Panc1 (cell line): ENCODE measurements around the gene JDP2. TPM values are rescaled to one million over a fixed set of nuclear protein-coding genes. Genes with fewer than 3 reads are reported as not detected.

Experiments
- ATAC-seq: fragments of 200-7000 bp; cut with Tn5 transposase; 2 replicates; pipeline ENCODE4 v1.9.1; 2020; ENCODE audit warnings: mild to moderate bottlenecking, moderate library complexity
- BruUV-seq: library from RNA; stranded (reverse); fragments of 400-500 nt; replicated peaks from 2 replicates; lab custom pipeline; 2021; lab: Mats Ljungman, UMichigan
- CTCF ChIA-PET: fragments of 300-600 bp; sonication (Branson Sonifier 250); formaldehyde crosslinking; loops from one replicate; lab custom pipeline; 2022; ENCODE audit warnings: antibody characterized with exemption; lab: Charles Lee
- POLR2A ChIA-PET: fragments of 300-600 bp; sonication (Branson Sonifier 250); formaldehyde crosslinking; loops from one replicate; lab custom pipeline; 2022; ENCODE audit warnings: antibody characterized with exemption; lab: Charles Lee
- DNase-seq: peaks from one replicate; pipeline ENCODE4 v3.0.0-alpha.2; 2010; ENCODE audit warnings: low read depth, low spot score
- H3K27ac ChIP-seq: 2 replicates; pipeline ENCODE4 v1.5.1; 2011; ENCODE audit warnings: mild to moderate bottlenecking, low read length, inconsistent platforms
- H3K27me3 ChIP-seq: fragments of 200-500 bp; sonication (Bioruptor generic); 2 replicates; pipeline ENCODE4 v1.6.0; 2014; ENCODE audit warnings: low read length, inconsistent platforms; ENCODE audit not compliant: control insufficient read depth, insufficient read depth
- H3K36me3 ChIP-seq: fragments of 200-500 bp; sonication (Bioruptor generic); 2 replicates; pipeline ENCODE4 v1.5.1; 2014; ENCODE audit warnings: inconsistent platforms, mild to moderate bottlenecking, low read length, moderate library complexity; ENCODE audit not compliant: control insufficient read depth, insufficient read depth
- H3K4me1 ChIP-seq: 2 replicates; pipeline ENCODE4 v1.5.1; 2011; ENCODE audit warnings: inconsistent platforms, mild to moderate bottlenecking, low read length, moderate library complexity; ENCODE audit not compliant: control insufficient read depth, insufficient read depth
- H3K4me3 ChIP-seq, 2 experiments: 2 replicates each; pipeline ENCODE4 v1.5.1; 2011 to 2012; ENCODE audit warnings: low read depth in 2 of 2, low read length in 2 of 2, mild to moderate bottlenecking in 2 of 2, inconsistent platforms in 1 of 2, moderate library complexity in 1 of 2
- H3K9me3 ChIP-seq: fragments of 200-500 bp; sonication (Bioruptor generic); 2 replicates; pipeline ENCODE4 v1.5.1; 2014; ENCODE audit warnings: low read depth, mild to moderate bottlenecking, inconsistent platforms, low read length, moderate library complexity; ENCODE audit not compliant: control insufficient read depth, insufficient read depth
- POLR2AphosphoS5 ChIP-seq: IDR thresholded peaks from 2 replicates; pipeline ENCODE4 v1.6.1; 2012; ENCODE audit warnings: mild to moderate bottlenecking, low read depth, low read length, moderate library complexity
- SIN3A ChIP-seq: IDR thresholded peaks from 2 replicates; pipeline ENCODE4 v1.6.1; 2012; ENCODE audit warnings: low read depth, mild to moderate bottlenecking, low read length, moderate library complexity, borderline replicate concordance; ENCODE audit not compliant: insufficient read depth
- TCF7L2 ChIP-seq: IDR thresholded peaks from 2 replicates; pipeline ENCODE4 v1.6.1; 2011; ENCODE audit warnings: mild to moderate bottlenecking, low read depth, low read length, inconsistent platforms
- in situ Hi-C: cut with HindIII; loops from 2 replicates; pipeline ENCODE4 v1.10.0; 2016; ENCODE audit warnings: low sequenced_read_pairs, low pct_unique_long_range_greater_than_20kb
- intact Hi-C: fragments of 100-400 bp; cut with micrococcal nuclease; formaldehyde crosslinking; loops from one replicate; pipeline ENCODE4 v1.10.0; 2022; ENCODE audit not compliant: unreplicated experiment
- total RNA-seq: library from RNA; stranded (reverse); gene quantifications from one replicate; pipeline ENCODE4 v1.2.1, GENCODE V29; 2021; ENCODE audit not compliant: unreplicated experiment
- TF ChIP-seq, protein P1 (sequence below), 2 experiments: IDR thresholded peaks; 2 replicates each; pipeline ENCODE4 v1.6.1; 2011 to 2012; ENCODE audit warnings: low read depth in 2 of 2, control low read depth in 1 of 2, low read length in 1 of 2, mild to moderate bottlenecking in 1 of 2, moderate library complexity in 1 of 2; ENCODE audit not compliant: insufficient read depth in 1 of 2
- TF ChIP-seq, protein P2 (sequence below): fragments of 450-650 bp; IDR thresholded peaks from 2 replicates; pipeline ENCODE4 v1.5.1; 2017; ENCODE audit warnings: mild to moderate bottlenecking

JDP2 gene
- total RNA-seq, 1 experiment from 2014 or later: 17.5 TPM

DNA sequence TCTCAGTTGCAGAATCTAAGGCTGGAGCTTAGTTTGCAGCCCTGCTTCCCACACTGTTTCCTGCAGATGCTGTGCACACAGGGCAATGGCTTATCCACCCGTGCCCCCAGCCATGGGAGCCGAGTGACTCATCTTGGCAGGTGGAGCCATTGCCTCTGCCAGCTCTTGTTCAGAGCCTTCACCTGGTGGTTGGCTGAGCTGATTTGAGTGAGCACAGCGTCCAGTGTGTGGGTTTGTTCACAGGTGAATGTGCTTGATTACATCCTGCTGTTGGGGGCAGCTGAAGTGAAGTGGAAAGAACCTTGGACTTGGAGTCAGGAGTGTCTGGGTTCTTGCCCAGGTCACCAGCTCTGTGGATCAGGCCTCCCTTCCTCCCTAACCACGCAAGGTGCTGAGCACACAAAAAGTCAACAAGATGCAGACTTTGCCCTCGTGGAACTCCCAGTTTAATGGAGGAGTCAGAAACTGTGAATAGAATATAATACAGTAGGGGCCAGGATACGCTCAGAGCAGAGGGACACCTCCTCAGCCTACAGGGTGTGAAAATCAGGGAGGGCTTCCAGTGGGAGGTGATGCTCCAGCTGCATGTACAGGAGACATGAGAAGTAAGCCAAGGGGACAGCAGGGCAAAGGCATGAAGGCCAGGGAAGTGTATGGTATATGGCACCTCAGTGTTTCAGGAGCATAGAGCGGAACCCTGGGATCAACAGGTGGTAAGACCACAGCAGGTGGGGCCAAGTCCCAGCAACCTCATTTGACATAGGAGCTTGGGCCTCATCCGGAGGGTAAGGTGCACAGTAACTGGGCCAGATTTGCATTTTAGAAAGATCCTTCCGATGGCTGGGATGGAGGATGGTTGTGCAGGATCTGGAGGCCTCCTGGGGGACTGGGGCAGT is 22.8 kb downstream of the JDP2 start:
- CTCF ChIA-PET: no interaction called here
- DNase-seq: no peak
- in situ Hi-C loops (no loop called here), intact Hi-C loops (no loop called here)
- TF ChIP-seq, protein P1, sequence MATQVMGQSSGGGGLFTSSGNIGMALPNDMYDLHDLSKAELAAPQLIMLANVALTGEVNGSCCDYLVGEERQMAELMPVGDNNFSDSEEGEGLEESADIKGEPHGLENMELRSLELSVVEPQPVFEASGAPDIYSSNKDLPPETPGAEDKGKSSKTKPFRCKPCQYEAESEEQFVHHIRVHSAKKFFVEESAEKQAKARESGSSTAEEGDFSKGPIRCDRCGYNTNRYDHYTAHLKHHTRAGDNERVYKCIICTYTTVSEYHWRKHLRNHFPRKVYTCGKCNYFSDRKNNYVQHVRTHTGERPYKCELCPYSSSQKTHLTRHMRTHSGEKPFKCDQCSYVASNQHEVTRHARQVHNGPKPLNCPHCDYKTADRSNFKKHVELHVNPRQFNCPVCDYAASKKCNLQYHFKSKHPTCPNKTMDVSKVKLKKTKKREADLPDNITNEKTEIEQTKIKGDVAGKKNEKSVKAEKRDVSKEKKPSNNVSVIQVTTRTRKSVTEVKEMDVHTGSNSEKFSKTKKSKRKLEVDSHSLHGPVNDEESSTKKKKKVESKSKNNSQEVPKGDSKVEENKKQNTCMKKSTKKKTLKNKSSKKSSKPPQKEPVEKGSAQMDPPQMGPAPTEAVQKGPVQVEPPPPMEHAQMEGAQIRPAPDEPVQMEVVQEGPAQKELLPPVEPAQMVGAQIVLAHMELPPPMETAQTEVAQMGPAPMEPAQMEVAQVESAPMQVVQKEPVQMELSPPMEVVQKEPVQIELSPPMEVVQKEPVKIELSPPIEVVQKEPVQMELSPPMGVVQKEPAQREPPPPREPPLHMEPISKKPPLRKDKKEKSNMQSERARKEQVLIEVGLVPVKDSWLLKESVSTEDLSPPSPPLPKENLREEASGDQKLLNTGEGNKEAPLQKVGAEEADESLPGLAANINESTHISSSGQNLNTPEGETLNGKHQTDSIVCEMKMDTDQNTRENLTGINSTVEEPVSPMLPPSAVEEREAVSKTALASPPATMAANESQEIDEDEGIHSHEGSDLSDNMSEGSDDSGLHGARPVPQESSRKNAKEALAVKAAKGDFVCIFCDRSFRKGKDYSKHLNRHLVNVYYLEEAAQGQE (IDR thresholded peaks at IDR 0.05; ENCODE audit: insufficient read depth in 1 of 2, low read depth in 2 of 2, low read length in 1 of 2): no peak
- TF ChIP-seq TCF7L2: no peak
- TF ChIP-seq, protein P2, sequence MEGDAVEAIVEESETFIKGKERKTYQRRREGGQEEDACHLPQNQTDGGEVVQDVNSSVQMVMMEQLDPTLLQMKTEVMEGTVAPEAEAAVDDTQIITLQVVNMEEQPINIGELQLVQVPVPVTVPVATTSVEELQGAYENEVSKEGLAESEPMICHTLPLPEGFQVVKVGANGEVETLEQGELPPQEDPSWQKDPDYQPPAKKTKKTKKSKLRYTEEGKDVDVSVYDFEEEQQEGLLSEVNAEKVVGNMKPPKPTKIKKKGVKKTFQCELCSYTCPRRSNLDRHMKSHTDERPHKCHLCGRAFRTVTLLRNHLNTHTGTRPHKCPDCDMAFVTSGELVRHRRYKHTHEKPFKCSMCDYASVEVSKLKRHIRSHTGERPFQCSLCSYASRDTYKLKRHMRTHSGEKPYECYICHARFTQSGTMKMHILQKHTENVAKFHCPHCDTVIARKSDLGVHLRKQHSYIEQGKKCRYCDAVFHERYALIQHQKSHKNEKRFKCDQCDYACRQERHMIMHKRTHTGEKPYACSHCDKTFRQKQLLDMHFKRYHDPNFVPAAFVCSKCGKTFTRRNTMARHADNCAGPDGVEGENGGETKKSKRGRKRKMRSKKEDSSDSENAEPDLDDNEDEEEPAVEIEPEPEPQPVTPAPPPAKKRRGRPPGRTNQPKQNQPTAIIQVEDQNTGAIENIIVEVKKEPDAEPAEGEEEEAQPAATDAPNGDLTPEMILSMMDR: no peak
- TF ChIP-seq SIN3A: no peak
- no peak for TF ChIP-seq POLR2AphosphoS5
- H3K4me3 ChIP-seq: no peak overlapping the region
- H3K4me1 ChIP-seq: peaks cover 14% of the 10 kb centered on the region
- no peak for ATAC-seq
- H3K36me3 ChIP-seq: no peaks in the 10 kb centered on the region
- no peak overlapping the region for H3K27ac ChIP-seq
- no peaks in the 10 kb centered on the region for H3K9me3 ChIP-seq
- BruUV-seq: no TSS peak
- no peaks in the 10 kb centered on the region for H3K27me3 ChIP-seq
- POLR2A ChIA-PET: no interaction called here

DNA sequence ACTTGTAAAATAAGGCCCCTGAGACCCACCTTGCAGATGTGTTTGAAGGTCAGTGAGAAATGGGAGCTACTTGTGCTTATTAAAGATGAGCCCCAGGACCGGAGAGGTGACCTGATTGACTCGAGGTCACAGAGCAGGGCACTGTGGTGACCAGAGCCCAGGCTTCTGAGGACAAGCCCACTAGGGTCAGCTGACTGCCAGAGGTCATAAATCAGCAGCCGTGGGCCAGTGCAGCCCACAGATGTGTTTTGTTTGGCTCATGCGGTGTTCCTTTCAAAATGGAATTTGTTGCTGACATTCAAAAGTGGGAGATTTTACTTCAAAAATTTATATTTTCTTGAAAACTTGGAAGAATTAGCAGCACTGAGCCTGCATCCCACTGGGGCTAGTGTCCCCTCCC is 24.5 kb downstream of the JDP2 start:
- ChIA-PET POLR2A (no interaction called here), CTCF (no interaction called here)
- Histone ChIP-seq H3K4me3 (no peak overlapping the region), H3K36me3 (no peaks in the 10 kb centered on the region), H3K27me3 (no peaks in the 10 kb centered on the region), H3K27ac (no peak overlapping the region), H3K9me3 (no peaks in the 10 kb centered on the region), H3K4me1 (peaks cover 14% of the 10 kb centered on the region)
- intact Hi-C loops: no loop called here
- BruUV-seq: no TSS peak
- no peak for ATAC-seq
- TF ChIP-seq SIN3A (no peak), POLR2AphosphoS5 (no peak), TCF7L2 (no peak)
- TF ChIP-seq, protein P1 (IDR thresholded peaks at IDR 0.05; ENCODE audit: insufficient read depth in 1 of 2, low read depth in 2 of 2, low read length in 1 of 2): no peak
- TF ChIP-seq, protein P2: no peak
- DNase-seq: no peak
- in situ Hi-C loops: no loop called here
